ENCODE results near the gene CYFIP1.

The CYFIP1 gene

GRCh38 chr15:22827125-22827524, 153.0 kb downstream of the CYFIP1 start:
- DNase-seq (ENCODE audit: low spot score) = no peak
- H3K27ac ChIP-seq = no peak overlapping the region
- POLR2A ChIA-PET (ENCODE audit: low non-redundant PET) = no interaction called here
- CTCF ChIA-PET = interaction anchor here (1.6 kb wide), 1 partner anchor 12 kb away, joined by 4 read pairs; the partner anchor contains the start of gene NIPA2
- TF ChIP-seq CTCF (conservative IDR thresholded peaks at IDR 0.05; ENCODE audit: low read depth) = no peak

GRCh38 chr15:22823495-22824128, 156.6 kb downstream of the CYFIP1 start:
- DNase-seq (ENCODE audit: low spot score) = no peak
- POLR2A ChIA-PET (ENCODE audit: low non-redundant PET) = no interaction called here

GRCh38 chr15:22819651-22820050, 160.5 kb downstream of the CYFIP1 start:
- no peak for DNase-seq (ENCODE audit: low spot score)
- ChIA-PET CTCF (no interaction called here), POLR2A (ENCODE audit: low non-redundant PET) (no interaction called here)
- H3K27ac ChIP-seq = no peak overlapping the region
- TF ChIP-seq CTCF (conservative IDR thresholded peaks at IDR 0.05; ENCODE audit: low read depth) = no peak

More at GRCh38 chr15:22823495-22824128, 156.6 kb downstream of the CYFIP1 start:
- no peak for TF ChIP-seq CTCF (conservative IDR thresholded peaks at IDR 0.05; ENCODE audit: low read depth)
- CTCF ChIA-PET = no interaction called here
- no peak overlapping the region for H3K27ac ChIP-seq
